Peyer's patch (tissue), 4 donors: Measurements from ENCODE around the gene KRTAP5-3.

Experiments
- CTCF ChIP-seq, 6 experiments: fragments of 450-650 bp in 4 of 6; fragments of 200-600 bp in 2 of 6; sonication (generic) in 1 of 6; IDR thresholded peaks; one replicate each; pipeline ENCODE4 v1.5.1; 2017 to 2019; ENCODE audit warnings: antibody characterized with exemption in 6 of 6, mild to moderate bottlenecking in 3 of 6, moderate library complexity in 1 of 6
- POLR2A ChIP-seq, 2 donors: fragments of 450-650 bp; IDR thresholded peaks; one replicate each; pipeline ENCODE4 v1.5.1; 2017; ENCODE audit warnings: antibody characterized with exemption in 2 of 2, mild to moderate bottlenecking in 2 of 2, moderate library complexity in 2 of 2

GRCh38 chr11:1619449-1619848 lies 11.2 kb upstream of the KRTAP5-3 start:
- TF ChIP-seq CTCF (IDR thresholded peaks at IDR 0.05) (no peak), POLR2A (IDR thresholded peaks at IDR 0.05) (no peak)
